H7 (cell line): ENCODE measurements around the gene FBRSL1. TPM values are rescaled to one million over a fixed set of nuclear protein-coding genes. Genes with fewer than 3 reads are reported as not detected.

Experiments used
- DNase-seq: peaks from one replicate; pipeline ENCODE4 v3.0.0; 2012
- H3K27me3 ChIP-seq: 2 replicates; pipeline ENCODE4 v1.6.0; 2011; ENCODE audit warnings: mild to moderate bottlenecking, low read length; ENCODE audit not compliant: control insufficient read depth, insufficient read depth
- H3K36me3 ChIP-seq: replicated peaks from 2 replicates; pipeline ENCODE4 v1.5.1; 2011; ENCODE audit warnings: low read length; ENCODE audit not compliant: control insufficient read depth, insufficient read depth
- H3K4me3 ChIP-seq: 2 replicates; pipeline ENCODE4 v1.5.1; 2011; ENCODE audit warnings: low read depth, mild to moderate bottlenecking, control low read depth, low read length, moderate library complexity; ENCODE audit not compliant: insufficient read depth
- total RNA-seq: library from RNA; depleted of rRNA; stranded (reverse); fragments of >200 nt; shearing (Covaris generic); gene quantifications from 2 replicates; pipeline ENCODE4 v1.2.3, GENCODE V29; 2014

Gene FBRSL1
- total RNA-seq, 1 experiment from 2014 or later: 17.5 TPM

DNA sequence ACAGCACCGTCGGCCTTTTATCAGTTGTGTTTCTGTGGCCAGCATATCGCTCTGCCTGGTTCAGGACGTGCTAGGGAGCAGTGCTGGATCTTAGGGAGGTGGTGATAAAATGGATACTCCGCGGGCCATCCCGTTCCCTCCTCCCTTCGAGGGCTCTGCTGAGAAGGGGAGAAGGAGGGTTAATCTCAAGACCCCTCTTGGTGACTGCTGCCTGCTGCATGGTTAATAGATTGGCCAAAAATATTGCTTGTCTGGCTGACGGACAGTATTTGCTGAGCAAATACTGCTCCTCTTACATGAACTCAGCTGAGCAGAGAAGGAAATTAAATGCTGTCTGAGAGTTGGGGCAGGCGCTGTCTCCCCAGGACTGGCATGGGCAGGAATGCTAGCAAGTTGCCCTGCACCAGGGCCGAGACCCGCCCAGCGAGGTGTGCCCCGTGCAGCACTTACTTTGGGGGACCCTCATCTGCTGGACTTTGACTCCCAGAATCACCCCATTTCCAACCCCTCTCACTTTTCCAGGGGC, 1.2 kb downstream of the FBRSL1 start:
- Histone ChIP-seq H3K4me3 (peak overlapping the region; percentile 49), H3K27me3 (peaks cover 33% of the 10 kb centered on the region), H3K36me3 (no peaks in the 10 kb centered on the region)
- peak; percentile 79 for DNase-seq

DNA sequence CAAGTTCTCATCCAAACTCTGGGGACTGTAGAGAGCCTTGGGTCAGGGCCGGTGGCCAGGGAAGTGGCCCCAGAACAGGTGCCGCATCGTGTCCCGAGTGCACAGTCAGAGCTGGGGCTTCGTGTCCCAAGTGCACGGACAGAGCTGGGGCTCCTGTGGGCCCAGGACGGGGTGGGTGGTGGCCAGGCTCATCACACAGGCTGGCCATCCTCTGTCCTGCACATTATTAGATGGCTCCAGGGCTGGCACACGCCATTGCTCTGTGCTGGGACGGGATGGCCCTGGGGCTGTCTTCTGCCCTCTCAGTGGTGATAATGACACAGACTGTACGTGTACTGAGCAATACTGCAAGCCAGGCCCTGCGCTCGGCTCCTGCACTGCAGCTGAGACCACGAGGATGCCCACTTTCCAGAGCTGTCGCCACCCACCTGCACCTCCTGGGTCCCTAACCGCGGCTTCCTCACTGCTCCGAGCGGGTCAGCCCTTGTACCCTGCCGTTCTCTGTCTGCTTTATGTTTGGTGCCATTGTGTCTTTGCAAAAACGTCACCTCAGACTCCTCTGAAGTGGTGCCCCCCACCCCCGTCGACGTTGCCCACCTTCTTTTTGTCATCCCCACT, 1.9 kb downstream of the FBRSL1 start:
- no peak for DNase-seq
- H3K4me3 ChIP-seq: no peak overlapping the region
- peaks cover 31% of the 10 kb centered on the region for H3K27me3 ChIP-seq
- no peaks in the 10 kb centered on the region for H3K36me3 ChIP-seq

DNA sequence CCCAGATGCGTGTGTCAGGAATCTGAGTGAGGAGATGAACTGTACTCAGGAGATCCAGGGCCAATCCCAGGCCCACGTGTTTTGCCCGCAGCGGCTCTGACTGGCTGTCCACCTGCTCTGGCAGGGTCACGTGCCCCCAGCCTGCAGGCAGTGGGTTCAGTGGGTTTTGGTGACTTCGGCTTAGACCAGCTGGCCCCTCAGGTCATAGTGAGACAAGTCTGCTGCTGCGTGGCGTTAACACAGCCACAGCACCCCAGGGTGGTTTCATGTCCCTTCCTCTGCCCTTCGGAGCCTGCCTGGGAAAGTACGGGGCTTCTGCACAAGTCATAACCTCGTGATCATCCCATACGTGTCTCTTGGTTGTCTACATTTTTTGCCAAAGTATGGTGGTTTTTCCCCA, 2.6 kb downstream of the FBRSL1 start:
- H3K36me3 ChIP-seq: no peaks in the 10 kb centered on the region
- DNase-seq: no peak
- no peak overlapping the region for H3K4me3 ChIP-seq

DNA sequence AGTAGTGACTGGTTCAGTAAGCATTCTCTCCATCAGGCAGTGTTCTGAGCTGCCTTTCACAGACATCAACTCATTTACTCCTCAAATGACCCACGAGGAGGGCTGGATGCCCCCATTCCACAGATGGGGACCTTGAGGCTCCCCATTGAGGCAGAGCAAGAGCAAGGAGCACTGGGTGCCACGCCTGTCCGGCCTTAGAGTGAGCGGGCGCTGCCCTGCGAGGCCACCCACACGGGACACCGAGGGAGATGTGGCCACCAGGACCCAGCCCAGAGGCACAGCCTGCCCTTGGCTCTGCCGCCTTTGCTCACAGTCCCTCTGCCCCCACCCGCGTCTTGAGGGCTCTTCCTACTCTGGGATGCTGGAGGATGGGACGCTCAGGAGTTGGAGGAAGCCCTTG, 3.0 kb downstream of the FBRSL1 start:
- Histone ChIP-seq H3K4me3 (no peak overlapping the region), H3K36me3 (no peaks in the 10 kb centered on the region), H3K27me3 (peaks cover 21% of the 10 kb centered on the region)
- DNase-seq: no peak

More for the DNA sequence above, 2.6 kb downstream of the FBRSL1 start:
- peaks cover 25% of the 10 kb centered on the region for H3K27me3 ChIP-seq

DNA sequence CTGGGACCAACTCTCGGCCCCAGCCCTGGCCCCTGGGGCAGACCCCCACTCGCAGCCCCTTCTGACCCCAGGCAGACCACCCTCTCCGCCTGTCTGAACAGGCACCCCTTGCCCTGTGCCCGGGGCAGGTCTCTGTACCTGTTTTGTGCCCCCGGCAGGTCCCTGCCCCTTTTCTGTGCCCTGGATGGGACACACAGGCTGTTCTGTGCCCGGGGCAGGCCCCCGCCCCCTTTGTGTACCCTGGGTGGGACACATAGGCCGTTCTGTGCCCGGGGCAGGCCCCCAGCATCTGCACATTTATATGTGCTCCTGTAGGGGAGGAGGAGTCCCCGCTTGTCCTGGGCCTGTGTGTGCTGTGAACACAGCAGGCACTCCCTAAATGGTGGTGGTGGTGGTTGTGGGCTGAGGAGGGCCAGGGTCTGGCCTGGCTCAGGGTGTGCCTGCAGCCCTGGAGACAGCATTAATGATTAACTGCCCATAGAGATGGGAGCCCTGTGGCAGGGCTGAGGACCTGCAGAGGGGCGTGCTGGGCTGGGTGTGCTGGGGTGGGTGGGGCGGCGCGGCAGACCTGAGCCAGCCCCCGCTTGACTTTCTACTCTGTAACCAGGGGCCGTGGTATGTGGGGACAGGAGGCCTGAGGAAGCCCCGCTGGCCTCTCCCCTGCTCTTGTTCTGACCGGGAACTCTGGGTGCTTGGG, 3.7 kb downstream of the FBRSL1 start:
- DNase-seq: no peak
- H3K27me3 ChIP-seq: peaks cover 14% of the 10 kb centered on the region
- H3K36me3 ChIP-seq: no peaks in the 10 kb centered on the region
- H3K4me3 ChIP-seq: no peak overlapping the region

DNA sequence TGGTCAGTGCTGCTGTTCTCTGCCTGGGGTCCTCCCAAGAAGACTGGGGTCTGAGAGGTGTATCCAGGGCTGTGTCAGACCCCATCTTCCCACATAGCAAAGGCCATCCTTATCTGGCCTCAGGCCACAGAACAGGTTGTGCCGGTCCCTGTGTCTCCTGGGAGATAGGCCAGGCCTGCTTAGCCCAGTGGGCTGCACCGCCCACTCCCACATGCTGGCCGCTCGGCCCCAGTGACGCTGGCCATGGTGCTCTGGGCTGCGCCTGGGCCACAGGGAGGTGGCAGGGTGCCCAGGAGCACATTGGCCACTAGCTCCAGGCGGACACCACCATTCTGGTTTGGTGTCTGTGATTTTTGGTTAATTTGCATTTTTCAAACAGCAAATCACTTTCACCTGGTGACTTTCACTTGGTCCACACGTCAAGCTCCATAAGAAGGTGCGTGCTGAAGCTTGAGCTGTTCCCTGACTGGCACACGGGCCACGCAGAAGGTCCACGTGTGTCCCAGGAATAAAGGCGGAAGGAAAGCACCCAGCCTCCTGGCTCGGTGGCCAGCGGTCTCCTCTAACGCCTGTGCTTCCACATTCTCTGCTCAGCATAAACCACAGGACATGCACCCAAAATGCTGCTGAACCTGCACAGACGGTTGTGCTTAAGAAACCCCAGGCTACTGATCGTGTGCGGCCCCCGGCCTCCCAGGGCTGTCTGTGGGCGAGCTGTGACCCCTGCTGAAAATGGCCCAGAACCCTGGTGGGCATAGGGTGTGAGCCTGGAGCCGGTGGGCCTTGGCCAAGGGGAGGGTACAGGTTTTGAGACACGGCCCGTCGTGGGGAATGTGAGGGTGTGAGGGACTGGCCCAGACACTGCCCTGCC, 4.6 kb downstream of the FBRSL1 start:
- no peak for DNase-seq
- Histone ChIP-seq H3K36me3 (no peaks in the 10 kb centered on the region), H3K27me3 (peaks cover 5% of the 10 kb centered on the region; the same call in 1 of the 2 replicates), H3K4me3 (no peak overlapping the region)

DNA sequence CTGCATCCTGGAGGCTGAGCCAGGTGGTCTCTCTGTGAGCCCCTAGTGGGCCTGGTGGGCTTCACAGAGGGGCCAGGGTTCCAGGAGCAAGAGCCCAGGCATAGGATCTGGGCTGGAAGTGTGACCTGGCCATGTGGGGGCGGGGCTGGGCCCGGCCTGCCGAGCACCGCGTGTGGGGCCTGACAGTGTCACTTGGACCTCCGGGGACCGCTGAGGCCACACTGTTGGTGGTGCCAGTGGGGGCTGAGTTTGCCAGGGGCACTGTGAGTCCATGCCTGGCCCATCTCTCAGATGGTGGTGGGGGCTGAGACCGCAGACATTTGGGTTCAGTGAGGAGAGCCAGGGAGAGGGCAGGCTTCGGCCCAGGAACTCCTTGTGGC, 5.2 kb downstream of the FBRSL1 start:
- Histone ChIP-seq H3K36me3 (no peaks in the 10 kb centered on the region), H3K4me3 (no peak overlapping the region), H3K27me3 (peaks cover 5% of the 10 kb centered on the region; the same call in 1 of the 2 replicates)
- no peak for DNase-seq

DNA sequence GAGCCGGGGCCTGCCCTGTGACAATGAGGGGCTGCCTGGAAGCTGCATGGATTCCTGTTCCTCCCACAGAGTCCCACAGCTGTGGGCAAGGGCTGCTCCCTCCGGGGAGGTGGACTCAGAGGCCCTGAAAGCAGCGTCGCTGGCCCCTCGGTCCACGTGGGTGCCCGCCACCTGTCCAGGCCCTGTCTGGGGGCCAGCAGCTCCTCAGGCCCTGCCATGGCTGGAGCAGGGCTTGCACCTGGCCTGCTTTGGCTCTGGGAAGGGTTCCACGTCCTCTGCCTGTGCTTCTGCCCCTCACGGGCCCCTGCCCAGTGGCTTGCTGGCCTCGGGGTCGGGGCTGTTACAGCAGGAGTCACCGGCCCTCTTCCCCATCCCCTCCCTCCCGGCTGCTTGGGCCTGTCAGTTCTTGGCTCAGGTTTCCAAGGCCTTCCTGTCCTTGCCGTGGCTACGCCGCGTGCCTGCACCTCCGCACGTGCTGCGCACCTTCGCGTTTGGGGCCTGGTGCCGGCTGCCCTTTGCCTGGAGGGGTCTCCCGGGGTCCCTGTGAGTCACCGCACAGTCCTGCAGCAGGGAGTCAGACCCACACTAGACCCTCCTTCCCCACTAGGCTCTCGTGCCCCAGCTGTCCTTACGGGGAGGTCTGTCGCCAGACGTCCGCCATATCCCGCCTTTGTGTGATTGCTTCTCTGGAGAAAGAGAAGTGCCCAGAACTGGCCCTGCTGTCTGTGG, 5.8 kb downstream of the FBRSL1 start:
- H3K27me3 ChIP-seq: peaks cover 4% of the 10 kb centered on the region; the same call in 1 of the 2 replicates
- no peak overlapping the region for H3K4me3 ChIP-seq
- H3K36me3 ChIP-seq: no peaks in the 10 kb centered on the region
- no peak for DNase-seq

DNA sequence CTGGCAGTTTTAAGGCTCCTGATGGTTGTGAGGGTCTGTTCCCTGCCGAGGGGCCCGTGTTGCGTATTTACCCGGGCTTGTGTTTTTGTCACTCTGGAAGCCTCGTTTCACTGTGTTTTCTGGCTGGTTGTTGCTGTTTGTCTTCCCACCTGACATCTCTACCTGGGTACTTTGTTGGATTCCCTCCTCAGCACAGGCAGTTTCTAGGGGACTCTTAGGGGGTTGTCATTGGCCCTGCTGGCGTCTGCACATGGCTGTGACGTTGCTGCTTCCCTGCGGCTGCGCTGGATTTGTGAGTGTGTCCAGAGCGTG, 6.4 kb downstream of the FBRSL1 start:
- Histone ChIP-seq H3K4me3 (no peak overlapping the region), H3K27me3 (no peaks in the 10 kb centered on the region; the same call in 1 of the 2 replicates), H3K36me3 (no peaks in the 10 kb centered on the region)
- DNase-seq: no peak

DNA sequence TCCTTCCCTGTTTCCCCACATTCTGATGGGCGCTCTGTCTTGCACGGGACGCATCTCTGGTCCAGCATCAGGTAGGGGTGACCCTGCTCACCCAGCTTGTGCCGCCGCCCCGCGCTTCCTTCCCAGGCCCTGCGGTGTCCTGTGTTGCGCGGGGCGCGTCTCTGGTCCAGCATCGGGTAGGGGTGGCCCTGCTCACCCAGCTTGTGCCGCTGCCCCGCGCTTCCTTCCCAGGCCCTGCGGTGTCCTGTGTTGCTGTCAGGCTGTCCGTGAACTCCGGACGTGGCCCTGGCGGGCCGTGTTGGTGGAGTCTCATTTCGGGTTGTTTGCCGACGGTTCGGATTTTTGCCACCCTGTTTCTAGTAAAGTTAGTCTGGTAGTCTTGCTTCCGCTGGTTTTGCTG, 6.8 kb downstream of the FBRSL1 start:
- Histone ChIP-seq H3K36me3 (no peaks in the 10 kb centered on the region), H3K4me3 (no peak overlapping the region), H3K27me3 (no peaks in the 10 kb centered on the region)
- no peak for DNase-seq

DNA sequence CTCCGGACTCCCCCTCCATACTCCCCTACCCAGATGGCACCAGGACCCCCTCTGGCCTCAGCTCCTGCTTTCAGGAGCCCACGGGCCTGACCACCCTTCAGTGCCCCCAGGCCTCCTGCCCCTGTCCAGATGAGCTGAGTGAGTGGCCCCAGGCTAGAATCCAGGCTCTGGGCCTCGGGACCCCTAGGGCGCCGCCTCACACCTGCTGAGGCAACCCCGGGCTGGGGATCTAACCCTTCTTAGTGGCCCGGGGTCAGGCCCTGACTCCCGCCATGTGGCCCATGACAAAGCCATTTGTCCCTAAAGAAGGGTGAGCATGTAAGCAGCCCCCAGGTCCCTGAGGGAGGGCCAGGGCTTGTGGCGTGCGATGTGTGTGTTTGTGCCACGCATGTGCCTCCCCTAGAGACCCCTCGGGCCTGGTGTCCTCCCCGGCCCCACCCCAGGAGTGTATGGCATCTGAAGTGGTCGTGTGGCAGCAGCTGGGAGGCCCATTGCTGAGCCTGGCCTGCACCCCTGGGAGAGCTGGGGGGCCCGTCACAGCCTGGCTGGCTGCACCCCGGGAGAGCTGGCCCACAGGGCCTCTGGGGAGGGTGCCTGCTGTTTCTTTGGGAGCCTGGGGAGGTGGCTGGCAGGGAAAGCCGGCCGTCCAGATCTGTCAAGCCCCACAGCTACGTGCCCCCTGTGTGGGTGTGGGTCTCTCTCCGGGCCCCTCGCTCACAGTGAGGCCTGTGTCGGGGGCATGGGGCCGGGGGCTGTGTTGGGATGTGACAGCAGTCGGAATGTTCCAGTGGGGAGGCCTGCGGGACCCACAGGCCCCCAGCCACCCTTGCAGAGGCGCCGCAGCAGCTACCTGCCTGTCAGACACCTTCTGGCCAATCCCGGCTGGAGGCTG, 7.8 kb downstream of the FBRSL1 start:
- no peak for DNase-seq
- H3K36me3 ChIP-seq: no peaks in the 10 kb centered on the region
- H3K4me3 ChIP-seq: no peak overlapping the region
- no peaks in the 10 kb centered on the region for H3K27me3 ChIP-seq

DNA sequence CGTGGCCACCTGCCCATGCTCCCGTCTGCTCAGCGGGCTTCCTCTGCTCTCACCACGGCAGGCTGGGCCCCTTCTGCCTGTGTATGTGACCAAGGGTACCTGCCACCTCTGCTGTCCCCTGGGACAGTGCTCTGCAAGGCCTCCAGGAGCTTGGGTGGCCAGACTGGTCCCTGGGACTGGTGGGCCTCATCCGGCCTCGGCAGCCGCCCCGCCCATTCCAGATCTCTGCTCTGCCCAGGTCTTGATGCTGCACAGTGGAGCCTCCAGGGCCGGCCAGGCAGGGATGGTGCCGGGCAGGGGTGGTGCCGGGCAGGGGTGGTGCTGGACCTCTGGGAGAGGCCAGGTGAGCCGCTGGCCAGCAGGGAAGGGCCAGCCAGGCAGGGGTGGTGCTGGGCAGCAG, 9.0 kb downstream of the FBRSL1 start:
- H3K36me3 ChIP-seq: no peaks in the 10 kb centered on the region
- H3K27me3 ChIP-seq: no peaks in the 10 kb centered on the region
- no peak for DNase-seq
- no peak overlapping the region for H3K4me3 ChIP-seq

DNA sequence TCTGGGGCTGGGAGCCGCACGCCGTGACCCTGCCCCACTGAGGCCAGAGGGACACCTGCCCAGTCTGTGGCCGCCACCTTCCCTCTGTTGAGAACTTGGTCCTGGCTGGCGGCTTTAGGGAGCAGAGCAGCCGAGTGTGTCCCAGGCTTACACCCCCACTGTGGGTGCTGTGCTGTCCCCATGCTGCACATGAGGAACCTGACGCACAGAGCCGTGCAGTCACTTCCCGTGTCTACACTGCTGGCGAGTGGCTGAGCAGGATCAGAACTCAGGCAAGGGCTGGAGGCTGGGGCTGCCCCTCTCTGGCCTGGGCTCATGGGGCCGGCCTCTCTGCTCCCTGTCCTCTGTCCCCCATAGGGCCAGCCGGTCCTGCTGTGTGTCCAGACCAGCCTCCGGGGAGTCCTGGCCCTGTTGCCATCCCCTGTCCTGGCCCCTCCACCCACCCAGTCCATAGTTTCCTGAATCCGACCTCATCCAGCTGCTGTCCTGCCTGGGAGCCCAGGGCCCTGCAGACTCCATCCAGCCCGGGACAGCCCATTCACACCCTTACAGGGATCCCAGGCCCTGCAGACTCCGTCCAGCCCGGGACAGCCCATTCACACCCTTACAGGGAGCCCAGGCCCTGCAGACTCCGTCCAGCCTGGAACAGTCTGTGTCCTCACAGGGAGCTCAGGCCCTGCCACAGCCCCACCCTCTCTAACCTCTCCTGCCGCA, 10.3 kb downstream of the FBRSL1 start:
- Histone ChIP-seq H3K4me3 (no peak overlapping the region), H3K36me3 (no peaks in the 10 kb centered on the region), H3K27me3 (no peaks in the 10 kb centered on the region)
- DNase-seq: no peak
